H1 (cell line): Measurements from ENCODE around the gene HSPA1L. TPM values are rescaled to one million over a fixed set of nuclear protein-coding genes. Genes with fewer than 3 reads are reported as not detected.
A peak's percentile ranks its signal among the peaks of the same experiment; 100 is the strongest.

ENCODE experiments used
- ASH2L ChIP-seq: fragments of 200-600, 300-600 bp; sonication (generic); IDR thresholded peaks from one replicate; pipeline ENCODE4 v1.7.1; 2017; ENCODE audit warnings: low read length
- CREB1 ChIP-seq: IDR thresholded peaks from 2 replicates; pipeline ENCODE4 v1.6.1; 2012; ENCODE audit warnings: inconsistent platforms
- EGR1 ChIP-seq: IDR thresholded peaks from 2 replicates; pipeline ENCODE4 v1.6.1; 2011; ENCODE audit warnings: low read depth, low read length, borderline replicate concordance
- EZH2 ChIP-seq: fragments of 200-600 bp; sonication (generic); IDR thresholded peaks from 2 replicates; pipeline ENCODE4 v1.7.1; 2012; ENCODE audit warnings: low read depth, mild to moderate bottlenecking, moderate library complexity, low read length, inconsistent platforms; ENCODE audit not compliant: severe bottlenecking
- FOSL1 ChIP-seq: IDR thresholded peaks from 2 replicates; pipeline ENCODE4 v1.6.1; 2011; ENCODE audit warnings: mild to moderate bottlenecking, low read depth, low read length, moderate library complexity; ENCODE audit not compliant: insufficient read depth
- HDAC2 ChIP-seq, 2 experiments: fragments of 300-600 bp in 1 of 2; sonication (generic) in 1 of 2; IDR thresholded peaks; 2 replicates each; pipeline ENCODE4 v1.6.1; 2011 to 2012; ENCODE audit warnings: low read depth in 2 of 2, low read length in 2 of 2, mild to moderate bottlenecking in 2 of 2, moderate library complexity in 2 of 2, borderline replicate concordance in 1 of 2, inconsistent platforms in 1 of 2
- KDM4A ChIP-seq: IDR thresholded peaks from one replicate; pipeline ENCODE4 v1.7.1; 2012; ENCODE audit warnings: low read depth, mild to moderate bottlenecking, moderate library complexity, low read length, inconsistent platforms; ENCODE audit not compliant: severe bottlenecking
- MAX ChIP-seq: IDR thresholded peaks from 2 replicates; pipeline ENCODE4 v1.6.1; 2012; ENCODE audit warnings: inconsistent platforms
- NRF1 ChIP-seq: IDR thresholded peaks from 2 replicates; pipeline ENCODE4 v1.6.1; 2011; ENCODE audit warnings: mild to moderate bottlenecking, low read depth, low read length, improper control_type of control experiment
- PHF8 ChIP-seq: fragments of 200-600 bp; sonication (generic); conservative IDR thresholded peaks from 2 replicates; pipeline ENCODE4 v1.7.1; 2012; ENCODE audit warnings: low read depth, mild to moderate bottlenecking, inconsistent platforms, low read length, moderate library complexity
- POLR2A ChIP-seq, 2 experiments: IDR thresholded peaks; 1 replicate in 1 of 2; 2 replicates in 1 of 2; pipeline ENCODE4 v1.6.1; 2011; ENCODE audit warnings: low read depth in 2 of 2, low read length in 2 of 2, mild to moderate bottlenecking in 2 of 2; ENCODE audit errors: control extremely low read depth in 1 of 2
- POLR2AphosphoS5 ChIP-seq: IDR thresholded peaks from 2 replicates; pipeline ENCODE4 v1.6.1; 2011; ENCODE audit warnings: low read depth, low read length
- RAD21 ChIP-seq, 2 experiments: IDR thresholded peaks in 1 of 2; conservative IDR thresholded peaks in 1 of 2; 2 replicates each; pipeline ENCODE4 v1.6.1; 2011; ENCODE audit warnings: low read depth in 2 of 2, low read length in 2 of 2, improper control_type of control experiment in 1 of 2, inconsistent platforms in 1 of 2, mild to moderate bottlenecking in 1 of 2, moderate library complexity in 1 of 2
- RNF2 ChIP-seq: fragments of 200-900, 300-1000 bp; sonication (generic); IDR thresholded peaks from 2 replicates; pipeline ENCODE4 v1.7.1; 2016; ENCODE audit warnings: borderline replicate concordance, low read depth, mild to moderate bottlenecking, antibody characterized with exemption, low read length; ENCODE audit not compliant: poor library complexity, severe bottlenecking; ENCODE audit errors: missing control alignments
- SAP30 ChIP-seq: fragments of 300-600 bp; sonication (generic); IDR thresholded peaks from 2 replicates; pipeline ENCODE4 v1.7.1; 2012; ENCODE audit warnings: low read length, moderate library complexity, mild to moderate bottlenecking, inconsistent platforms; ENCODE audit not compliant: insufficient read depth, insufficient replicate concordance
- SIN3A ChIP-seq, 2 experiments: IDR thresholded peaks in 1 of 2; conservative IDR thresholded peaks in 1 of 2; 2 replicates each; pipeline ENCODE4 v1.6.1; 2011 to 2012; ENCODE audit warnings: low read length in 2 of 2, improper control_type of control experiment in 1 of 2, low read depth in 1 of 2, mild to moderate bottlenecking in 1 of 2
- SP4 ChIP-seq: IDR thresholded peaks from 2 replicates; pipeline ENCODE4 v1.6.1; 2012; ENCODE audit warnings: low read length, inconsistent platforms
- SRF ChIP-seq: IDR thresholded peaks from 2 replicates; pipeline ENCODE4 v1.6.1; 2011; ENCODE audit warnings: mild to moderate bottlenecking, low read depth, low read length, moderate library complexity
- SUZ12 ChIP-seq: fragments of 200-600 bp; sonication (generic); IDR thresholded peaks from 2 replicates; pipeline ENCODE4 v1.6.1; 2012; ENCODE audit warnings: mild to moderate bottlenecking, inconsistent platforms, low read length, moderate library complexity, mixed read lengths
- TAF7 ChIP-seq: optimal IDR thresholded peaks from 2 replicates; pipeline ENCODE3; 2011; ENCODE audit warnings: low read depth, mild to moderate bottlenecking, inconsistent platforms, low read length, moderate library complexity, borderline replicate concordance
- TEAD4 ChIP-seq: IDR thresholded peaks from 2 replicates; pipeline ENCODE4 v1.6.1; 2012; ENCODE audit warnings: low read depth, low read length, inconsistent platforms, mixed read lengths
- YY1 ChIP-seq: IDR thresholded peaks from 2 replicates; pipeline ENCODE4 v1.6.1; 2011; ENCODE audit warnings: low read depth, mild to moderate bottlenecking, low read length
- polyA plus RNA-seq, 7 experiments: library from polyadenylated mRNA; depleted of rRNA in 3 of 7; stranded (reverse) in 5 of 7; unstranded in 2 of 7; fragments of >200 nt in 5 of 7; fragments of 200-250 nt in 2 of 7; gene quantifications; 1 replicate in 5 of 7; 2 replicates in 1 of 7; 4 replicates in 1 of 7; pipeline versions ENCODE4 v1.2.1 to v1.2.3, GENCODE V29; 2011 to 2013; ENCODE audit warnings: missing spikeins in 2 of 7, mixed read lengths in 2 of 7
- total RNA-seq: library from RNA; stranded (reverse); fragmentation: NEBNext Ultra II Directional; extraction: Animal tissue kit (Norgen Biotek cat#: 25700); gene quantifications from 2 replicates; pipeline ENCODE4 v1.2.1, GENCODE V29; 2021

The HSPA1L gene
- total and polyA plus RNA-seq, 2 of the 8 experiments (the other 6 are each of a cell fraction or from before 2014, with no cell fraction given) = 1.00 to 1.9 TPM

GRCh38 chr6:31806470-31807272, 8.4 kb downstream of the HSPA1L start, which contains the start of gene LSM2 (continued):
- peak; percentile 83 for TF ChIP-seq MAX
- peak; percentile 80; the same call in 1 of the 2 replicates for TF ChIP-seq SP4
- peak; percentile 73 for TF ChIP-seq TAF7
- peak; percentile 97 for TF ChIP-seq CREB1
- TF ChIP-seq NRF1 = peak; percentile 58
- TF ChIP-seq SUZ12 = no peak
- TF ChIP-seq FOSL1 = no peak
- TF ChIP-seq TEAD4 = 0 out of 2 replicates have a peak, but pooled peaks have one; percentile 11
- no peak; the same call in 1 of the 2 replicates for TF ChIP-seq YY1
- peak; percentile 98 for TF ChIP-seq KDM4A
- TF ChIP-seq SRF = peak; percentile 51; the same call in 1 of the 2 replicates
- 0 out of 2 replicates have a peak, but pooled peaks have one; percentile 16 for TF ChIP-seq EGR1
- peak; percentile 58 to 69 for TF ChIP-seq POLR2A (IDR thresholded peaks at IDR 0.05; ENCODE audit: control extremely low read depth in 1 of 2, low read depth in 2 of 2, low read length in 2 of 2)
- TF ChIP-seq RNF2 = no peak
- TF ChIP-seq SAP30 = peak; percentile 61
- peak; percentile 83 for TF ChIP-seq POLR2AphosphoS5
- peak; percentile 98 for TF ChIP-seq PHF8
- peak; percentile 5 to 62; a peak in 1 of 4 replicates for TF ChIP-seq HDAC2 (IDR thresholded peaks at IDR 0.05; ENCODE audit: borderline replicate concordance in 1 of 2, low read depth in 2 of 2, low read length in 2 of 2)
- TF ChIP-seq ASH2L = peak; percentile 100
- TF ChIP-seq EZH2 = no peak
- TF ChIP-seq SIN3A (conservative IDR thresholded peaks at IDR 0.05 in 1 of 2, IDR thresholded peaks at IDR 0.05 in 1 of 2; ENCODE audit: low read depth in 1 of 2, low read length in 2 of 2) = peak; percentile 72 to 91; a peak in 3 of 4 replicates
- 0 out of 4 replicates have a peak, but pooled peaks have one; percentile 1 to 8 for TF ChIP-seq RAD21 (IDR thresholded peaks at IDR 0.05 in 1 of 2, conservative IDR thresholded peaks at IDR 0.05 in 1 of 2; ENCODE audit: low read depth in 2 of 2, low read length in 2 of 2)
